PC-3 (cell line): ENCODE data around the gene CRY2. TPM values are rescaled to one million over a fixed set of nuclear protein-coding genes. Genes with fewer than 3 reads are reported as not detected.
A peak's percentile ranks its signal among the peaks of the same experiment; 100 is the strongest.

ENCODE experiments used
- ATAC-seq: fragments of 200-7000 bp; cut with Tn5 transposase; 2 replicates; pipeline ENCODE4 v1.9.1; 2020; ENCODE audit warnings: mild to moderate bottlenecking, moderate library complexity
- BruUV-seq: library from RNA; stranded (reverse); fragments of 400-500 nt; replicated peaks from 2 replicates; lab custom pipeline; 2021; lab: Mats Ljungman, UMichigan
- CTCF ChIA-PET: fragments of 300-600 bp; sonication (Branson Sonifier 250); formaldehyde crosslinking; loops from one replicate; lab custom pipeline; 2022; ENCODE audit warnings: antibody characterized with exemption; lab: Charles Lee
- POLR2A ChIA-PET: fragments of 300-600 bp; sonication (Branson Sonifier 250); formaldehyde crosslinking; loops from one replicate; lab custom pipeline; 2022; ENCODE audit warnings: antibody characterized with exemption; ENCODE audit not compliant: unreplicated experiment; lab: Charles Lee
- DNase-seq: peaks from one replicate; pipeline ENCODE4 v3.0.0-alpha.2; 2015
- H2AFZ ChIP-seq: fragments of 300-600 bp; sonication (generic); 2 replicates; pipeline ENCODE4 v1.6.0; 2016; ENCODE audit warnings: antibody characterized with exemption, low read length
- H3F3A ChIP-seq: fragments of 300-600 bp; sonication (generic); one replicate; pipeline ENCODE4 v1.6.0; 2017; ENCODE audit warnings: antibody characterized with exemption, low read length, control low read depth, mild to moderate bottlenecking; ENCODE audit not compliant: unreplicated experiment
- H3K27ac ChIP-seq: fragments of 300-600 bp; sonication (generic); 2 replicates; pipeline ENCODE4 v1.5.1; 2016; ENCODE audit warnings: mild to moderate bottlenecking, low read length
- H3K27me3 ChIP-seq: fragments of 300-600 bp; sonication (generic); 2 replicates; pipeline ENCODE4 v1.6.1; 2016; ENCODE audit warnings: low read length, mixed read lengths
- H3K36me3 ChIP-seq: fragments of 300-600 bp; sonication (generic); 2 replicates; pipeline ENCODE4 v1.6.1; 2016; ENCODE audit warnings: low read depth, mixed run types, low read length, mixed read lengths
- H3K4me1 ChIP-seq: fragments of 300-600 bp; sonication (generic); 2 replicates; pipeline ENCODE4 v1.5.1; 2016; ENCODE audit warnings: low read length; ENCODE audit not compliant: insufficient read depth
- H3K4me2 ChIP-seq: fragments of 300-600 bp; sonication (generic); 2 replicates; pipeline ENCODE4 v1.6.0; 2016; ENCODE audit warnings: low read length
- H3K4me3 ChIP-seq: fragments of 300-600 bp; sonication (generic); 2 replicates; pipeline ENCODE4 v1.5.1; 2016; ENCODE audit warnings: mild to moderate bottlenecking, low read length, mixed read lengths
- H3K79me2 ChIP-seq: fragments of 300-600 bp; sonication (generic); 2 replicates; pipeline ENCODE4 v1.6.1; 2017; ENCODE audit warnings: low read length, mixed read lengths
- H3K9ac ChIP-seq: fragments of 300-600 bp; sonication (generic); 2 replicates; pipeline ENCODE4 v1.6.0; 2016; ENCODE audit warnings: mild to moderate bottlenecking, low read length
- H3K9me2 ChIP-seq: fragments of 300-600 bp; sonication (generic); replicated peaks from 2 replicates; pipeline ENCODE4 v1.6.1; 2016; ENCODE audit warnings: mixed run types, low read length, mixed read lengths
- H3K9me3 ChIP-seq: fragments of 300-600 bp; sonication (generic); 2 replicates; pipeline ENCODE4 v1.6.1; 2016; ENCODE audit warnings: low read length, mixed read lengths
- H4K20me1 ChIP-seq: fragments of 300-600 bp; sonication (generic); 2 replicates; pipeline ENCODE4 v1.6.1; 2016; ENCODE audit warnings: low read length, mixed read lengths
- EZH2 ChIP-seq: fragments of 300-600 bp; sonication (generic); IDR thresholded peaks from one replicate; pipeline ENCODE4 v1.6.1; 2017; ENCODE audit warnings: antibody characterized with exemption, mild to moderate bottlenecking, low read length; ENCODE audit not compliant: unreplicated experiment
- EZH2phosphoT487 ChIP-seq: fragments of 300-600 bp; sonication (generic); IDR thresholded peaks from 2 replicates; pipeline ENCODE4 v1.6.1; 2018; ENCODE audit warnings: mild to moderate bottlenecking, antibody characterized with exemption, low read length, borderline replicate concordance
- intact Hi-C: fragments of 100-400 bp; cut with micrococcal nuclease; formaldehyde crosslinking; loops from 2 replicates; pipeline ENCODE4 v1.9.0; 2023
- total RNA-seq: library from RNA; depleted of rRNA; stranded (reverse); fragments of >200 nt; gene quantifications from 2 replicates; pipeline ENCODE4 v1.2.3, GENCODE V29; 2014
- TF ChIP-seq, protein P1 (sequence below): fragments of 300-600 bp; sonication (generic); conservative IDR thresholded peaks from 2 replicates; pipeline ENCODE4 v1.5.1; 2017; ENCODE audit warnings: antibody characterized with exemption, low read depth, mild to moderate bottlenecking, low read length

Gene CRY2
- total RNA-seq, 1 experiment from 2014 or later, result 9.5 TPM

GRCh38 chr11:45802531-45803317 lies 44.6 kb upstream of the CRY2 start:
- TF ChIP-seq EZH2phosphoT487, result no peak
- no peak for TF ChIP-seq EZH2
- TF ChIP-seq, protein P1, sequence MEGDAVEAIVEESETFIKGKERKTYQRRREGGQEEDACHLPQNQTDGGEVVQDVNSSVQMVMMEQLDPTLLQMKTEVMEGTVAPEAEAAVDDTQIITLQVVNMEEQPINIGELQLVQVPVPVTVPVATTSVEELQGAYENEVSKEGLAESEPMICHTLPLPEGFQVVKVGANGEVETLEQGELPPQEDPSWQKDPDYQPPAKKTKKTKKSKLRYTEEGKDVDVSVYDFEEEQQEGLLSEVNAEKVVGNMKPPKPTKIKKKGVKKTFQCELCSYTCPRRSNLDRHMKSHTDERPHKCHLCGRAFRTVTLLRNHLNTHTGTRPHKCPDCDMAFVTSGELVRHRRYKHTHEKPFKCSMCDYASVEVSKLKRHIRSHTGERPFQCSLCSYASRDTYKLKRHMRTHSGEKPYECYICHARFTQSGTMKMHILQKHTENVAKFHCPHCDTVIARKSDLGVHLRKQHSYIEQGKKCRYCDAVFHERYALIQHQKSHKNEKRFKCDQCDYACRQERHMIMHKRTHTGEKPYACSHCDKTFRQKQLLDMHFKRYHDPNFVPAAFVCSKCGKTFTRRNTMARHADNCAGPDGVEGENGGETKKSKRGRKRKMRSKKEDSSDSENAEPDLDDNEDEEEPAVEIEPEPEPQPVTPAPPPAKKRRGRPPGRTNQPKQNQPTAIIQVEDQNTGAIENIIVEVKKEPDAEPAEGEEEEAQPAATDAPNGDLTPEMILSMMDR, result no peak
- POLR2A ChIA-PET, result no interaction called here
- H3K9me2 ChIP-seq, result no peaks in the 10 kb centered on the region
- no TSS peak for BruUV-seq
- DNase-seq, result no peak
- no peaks in the 10 kb centered on the region for H3K9me3 ChIP-seq
- H3F3A ChIP-seq, result no peaks in the 10 kb centered on the region
- no peaks in the 10 kb centered on the region for H3K27me3 ChIP-seq
- intact Hi-C loops, result no loop called here
- peaks cover 25% of the 10 kb centered on the region for H3K79me2 ChIP-seq
- CTCF ChIA-PET, result no interaction called here
- no peaks in the 10 kb centered on the region for H3K36me3 ChIP-seq
- no peak for ATAC-seq
- no peak overlapping the region for H3K4me2 ChIP-seq
- H4K20me1 ChIP-seq, result peaks cover 3% of the 10 kb centered on the region; the same call in 1 of the 2 replicates
- no peak overlapping the region for H2AFZ ChIP-seq
- H3K4me1 ChIP-seq, result peaks cover 24% of the 10 kb centered on the region
- H3K4me3 ChIP-seq, result no peak overlapping the region
- no peak overlapping the region for H3K27ac ChIP-seq
- no peak overlapping the region for H3K9ac ChIP-seq

GRCh38 chr11:45803971-45804760 lies 43.1 kb upstream of the CRY2 start:
- no peak for TF ChIP-seq EZH2phosphoT487
- TF ChIP-seq, protein P1, result no peak
- TF ChIP-seq EZH2, result no peak
- Histone ChIP-seq H2AFZ (peak overlapping the region; percentile 97), H3K4me2 (peak overlapping the region; percentile 98), H4K20me1 (peaks cover 3% of the 10 kb centered on the region; the same call in 1 of the 2 replicates), H3K4me3 (peak overlapping the region; percentile 91), H3K36me3 (0 out of 2 replicates have a peak, but pooled peaks cover 2% of the 10 kb centered on the region), H3K79me2 (peaks cover 28% of the 10 kb centered on the region), H3F3A (no peaks in the 10 kb centered on the region), H3K9me3 (no peaks in the 10 kb centered on the region), H3K4me1 (peaks cover 26% of the 10 kb centered on the region), H3K9ac (peak overlapping the region; percentile 68), H3K27me3 (no peaks in the 10 kb centered on the region), H3K9me2 (no peaks in the 10 kb centered on the region), H3K27ac (no peak overlapping the region)
- intact Hi-C loops, result loop anchor here (2.0 kb wide), 1 partner anchor 39 kb away; no protein-coding TSS in a partner anchor
- ATAC-seq, result peak; percentile 45
- no TSS peak for BruUV-seq
- ChIA-PET POLR2A (no interaction called here), CTCF (interaction anchor here (1.1 kb wide), 1 partner anchor 32 kb away, joined by 4 read pairs; no protein-coding TSS in a partner anchor)
- peak; percentile 53 for DNase-seq
